ENCODE measurements around the gene INIP.
"Not testable (repeated sequence)": the region's sequence is repeated elsewhere in the genome, so short reads cannot be mapped to it uniquely, and the experiment has no call there.

The INIP gene

GRCh38 chr9:112694706-112695555, 23.0 kb downstream of the INIP start:
- Histone ChIP-seq H3K9ac (ENCODE audit: low read length) (no peak overlapping the region), H3K36me3 (ENCODE audit: control insufficient read depth, insufficient read depth, low read length) (peaks cover 6% of the 10 kb centered on the region), H3K27ac (ENCODE audit: low read depth, low read length) (no peak overlapping the region), H3K4me3 (ENCODE audit: low read length) (no peak overlapping the region), H3K4me1 (ENCODE audit: control insufficient read depth, insufficient read depth, low read length) (no peaks in the 10 kb centered on the region), H3K27me3 (ENCODE audit: control insufficient read depth, insufficient read depth, low read length) (no peaks in the 10 kb centered on the region)

- no peaks in the 10 kb centered on the region for H3K27me3 ChIP-seq (ENCODE audit: control insufficient read depth, insufficient read depth, low read length)
- H3K27ac ChIP-seq (ENCODE audit: low read depth, low read length) = no peak overlapping the region
- H3K36me3 ChIP-seq (ENCODE audit: control insufficient read depth, insufficient read depth, low read length) = peaks cover 8% of the 10 kb centered on the region
- no peak overlapping the region for H3K9ac ChIP-seq (ENCODE audit: low read length)
- H3K4me3 ChIP-seq (ENCODE audit: low read length) = no peak overlapping the region
- H3K4me1 ChIP-seq (ENCODE audit: control insufficient read depth, insufficient read depth, low read length) = no peaks in the 10 kb centered on the region
These were observed 28.7 kb downstream of the INIP start for GRCh38 chr9:112689161-112689740.

DNA sequence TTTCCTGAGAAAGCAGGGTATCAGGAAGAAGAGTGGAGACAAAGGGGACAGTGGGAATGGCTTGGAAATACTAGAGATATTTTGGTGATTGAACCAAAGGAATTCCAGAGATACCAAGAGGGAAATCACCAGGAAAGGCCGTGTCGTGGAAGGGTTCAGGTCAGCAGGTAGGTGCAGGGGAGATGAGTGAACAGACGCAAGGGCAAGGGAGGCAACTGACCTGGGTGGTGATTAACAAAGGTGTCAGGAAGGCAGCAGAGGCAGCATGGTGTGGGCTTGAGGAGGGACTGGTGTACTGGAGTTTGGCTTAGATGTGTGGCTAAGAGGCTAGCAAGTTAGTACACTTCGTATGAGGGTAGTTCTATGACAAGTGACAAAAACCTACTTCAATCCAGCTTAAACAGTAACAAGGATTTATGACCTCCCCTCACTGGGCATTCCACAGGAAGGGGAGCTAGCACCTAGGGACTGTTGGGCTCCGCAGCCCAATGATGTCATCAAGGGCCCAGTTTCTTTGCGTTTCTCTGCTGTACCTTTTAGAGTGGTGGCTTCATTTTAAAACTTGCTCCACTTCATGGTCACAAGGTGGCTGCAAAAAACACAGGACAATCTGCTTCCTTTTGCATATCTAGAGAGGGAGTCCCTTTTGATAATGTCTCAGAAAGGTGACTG, 37.0 kb downstream of the INIP start:
- no peak overlapping the region for H3K27ac ChIP-seq (ENCODE audit: low read depth, low read length)
- no peaks in the 10 kb centered on the region for H3K27me3 ChIP-seq (ENCODE audit: control insufficient read depth, insufficient read depth, low read length)
- H3K4me1 ChIP-seq (ENCODE audit: control insufficient read depth, insufficient read depth, low read length) = no peaks in the 10 kb centered on the region
- peaks cover 2% of the 10 kb centered on the region for H3K36me3 ChIP-seq (ENCODE audit: control insufficient read depth, insufficient read depth, low read length)
- no peak overlapping the region for H3K9ac ChIP-seq (ENCODE audit: low read length)
- H3K4me3 ChIP-seq (ENCODE audit: low read length) = no peak overlapping the region

- Histone ChIP-seq H3K27me3 (ENCODE audit: control insufficient read depth, insufficient read depth, low read length) (no peaks in the 10 kb centered on the region), H3K9ac (ENCODE audit: low read length) (no peak overlapping the region), H3K36me3 (ENCODE audit: control insufficient read depth, insufficient read depth, low read length) (no peaks in the 10 kb centered on the region), H3K4me1 (ENCODE audit: control insufficient read depth, insufficient read depth, low read length) (no peaks in the 10 kb centered on the region), H3K4me3 (ENCODE audit: low read length) (no peak overlapping the region), H3K27ac (ENCODE audit: low read depth, low read length) (no peak overlapping the region)
These were observed 40.9 kb downstream of the INIP start for GRCh38 chr9:112677040-112677439.

GRCh38 chr9:112673221-112673620, 44.7 kb downstream of the INIP start:
- not testable (repeated sequence) for H3K36me3 ChIP-seq (ENCODE audit: control insufficient read depth, insufficient read depth, low read length); H3K4me1 ChIP-seq (ENCODE audit: control insufficient read depth, insufficient read depth, low read length); H3K9ac ChIP-seq (ENCODE audit: low read length); H3K27ac ChIP-seq (ENCODE audit: low read depth, low read length); H3K27me3 ChIP-seq (ENCODE audit: control insufficient read depth, insufficient read depth, low read length); H3K4me3 ChIP-seq (ENCODE audit: low read length)

DNA sequence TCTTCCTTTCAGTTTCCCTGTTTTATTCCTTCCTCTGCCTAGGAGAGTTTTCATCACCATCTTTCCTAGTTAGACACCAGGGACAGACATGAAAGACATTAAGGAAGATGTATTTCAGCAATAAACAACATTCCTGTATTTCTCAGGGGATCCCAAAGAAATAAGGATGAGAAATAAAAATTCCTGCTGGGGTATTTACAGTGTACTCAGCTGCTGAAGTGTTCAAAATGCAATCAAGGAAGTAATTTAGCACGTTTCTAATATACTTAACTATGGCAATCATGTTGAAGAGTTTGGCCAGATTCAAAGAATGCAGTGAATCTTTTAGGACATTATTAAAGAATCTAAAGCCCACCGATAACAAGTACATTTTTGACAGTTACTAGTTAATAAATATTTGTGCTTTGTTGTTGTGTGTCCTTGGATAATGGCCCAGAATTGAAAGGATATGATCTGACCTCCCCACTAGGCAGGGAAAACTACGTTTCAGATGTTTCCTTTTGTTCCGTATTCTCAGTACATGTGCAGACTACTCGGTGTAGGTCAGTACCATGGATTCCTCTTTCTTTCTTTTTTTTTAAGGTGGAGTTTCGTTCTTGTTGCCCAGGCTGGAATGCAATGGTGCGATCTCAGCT, 46.8 kb downstream of the INIP start:
- no peak overlapping the region for H3K9ac ChIP-seq (ENCODE audit: low read length)
- no peaks in the 10 kb centered on the region for H3K36me3 ChIP-seq (ENCODE audit: control insufficient read depth, insufficient read depth, low read length)
- no peak overlapping the region for H3K4me3 ChIP-seq (ENCODE audit: low read length)
- no peaks in the 10 kb centered on the region for H3K4me1 ChIP-seq (ENCODE audit: control insufficient read depth, insufficient read depth, low read length)
- H3K27me3 ChIP-seq (ENCODE audit: control insufficient read depth, insufficient read depth, low read length) = no peaks in the 10 kb centered on the region
- H3K27ac ChIP-seq (ENCODE audit: low read depth, low read length) = no peak overlapping the region

DNA sequence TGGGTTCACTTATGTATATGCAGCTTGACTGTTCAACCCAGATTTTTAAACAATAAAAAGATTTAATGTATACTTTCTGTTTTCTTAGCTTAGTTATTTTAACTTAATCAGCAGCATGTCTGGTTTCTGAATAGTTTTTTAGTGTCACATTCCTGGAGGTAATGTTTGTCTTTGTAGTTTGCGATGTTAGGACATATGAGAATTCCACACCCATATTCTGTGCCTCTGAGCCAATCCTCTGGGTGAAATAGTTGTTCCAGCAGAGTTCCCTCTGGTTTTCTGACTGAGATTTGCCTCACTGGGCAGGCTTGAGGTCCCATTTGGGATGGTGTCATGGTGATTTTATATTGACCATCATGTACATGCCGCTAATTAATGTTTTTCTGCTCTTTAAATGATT, 48.6 kb downstream of the INIP start:
- Histone ChIP-seq H3K4me3 (ENCODE audit: low read length) (no peak overlapping the region), H3K9ac (ENCODE audit: low read length) (no peak overlapping the region), H3K4me1 (ENCODE audit: control insufficient read depth, insufficient read depth, low read length) (no peaks in the 10 kb centered on the region), H3K27me3 (ENCODE audit: control insufficient read depth, insufficient read depth, low read length) (no peaks in the 10 kb centered on the region), H3K36me3 (ENCODE audit: control insufficient read depth, insufficient read depth, low read length) (no peaks in the 10 kb centered on the region), H3K27ac (ENCODE audit: low read depth, low read length) (no peak overlapping the region)

GRCh38 chr9:112665347-112665746, 52.6 kb downstream of the INIP start:
- no peaks in the 10 kb centered on the region for H3K4me1 ChIP-seq (ENCODE audit: control insufficient read depth, insufficient read depth, low read length)
- no peaks in the 10 kb centered on the region for H3K27me3 ChIP-seq (ENCODE audit: control insufficient read depth, insufficient read depth, low read length)
- H3K9ac ChIP-seq (ENCODE audit: low read length) = no peak overlapping the region
- no peak overlapping the region for H3K4me3 ChIP-seq (ENCODE audit: low read length)
- H3K36me3 ChIP-seq (ENCODE audit: control insufficient read depth, insufficient read depth, low read length) = no peaks in the 10 kb centered on the region
- no peak overlapping the region for H3K27ac ChIP-seq (ENCODE audit: low read depth, low read length)

GRCh38 chr9:112664531-112664930, 53.4 kb downstream of the INIP start:
- Histone ChIP-seq H3K36me3 (ENCODE audit: control insufficient read depth, insufficient read depth, low read length) (no peaks in the 10 kb centered on the region), H3K4me1 (ENCODE audit: control insufficient read depth, insufficient read depth, low read length) (no peaks in the 10 kb centered on the region), H3K9ac (ENCODE audit: low read length) (no peak overlapping the region), H3K27me3 (ENCODE audit: control insufficient read depth, insufficient read depth, low read length) (no peaks in the 10 kb centered on the region), H3K27ac (ENCODE audit: low read depth, low read length) (no peak overlapping the region), H3K4me3 (ENCODE audit: low read length) (no peak overlapping the region)

DNA sequence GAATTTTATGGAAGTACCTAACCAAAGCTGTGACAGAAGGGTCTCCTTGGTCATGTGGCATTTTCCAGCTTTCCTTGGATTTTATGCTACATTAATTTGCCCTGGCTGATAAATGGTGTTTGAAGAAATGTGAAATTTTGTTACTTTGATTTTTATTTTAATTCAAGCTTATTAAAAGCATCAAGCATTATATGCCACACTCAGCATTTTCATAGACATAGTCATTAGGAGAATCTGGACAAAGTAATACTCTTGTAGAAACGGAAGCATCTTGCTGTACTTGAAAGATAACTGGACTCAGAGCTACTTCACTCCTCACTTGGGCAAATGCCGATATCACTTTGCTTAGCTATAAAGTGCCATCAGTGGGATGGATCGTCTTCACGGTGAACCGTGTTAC, 54.2 kb downstream of the INIP start:
- H3K27me3 ChIP-seq (ENCODE audit: control insufficient read depth, insufficient read depth, low read length) = no peaks in the 10 kb centered on the region
- H3K4me1 ChIP-seq (ENCODE audit: control insufficient read depth, insufficient read depth, low read length) = no peaks in the 10 kb centered on the region
- H3K36me3 ChIP-seq (ENCODE audit: control insufficient read depth, insufficient read depth, low read length) = no peaks in the 10 kb centered on the region
- no peak overlapping the region for H3K9ac ChIP-seq (ENCODE audit: low read length)
- H3K27ac ChIP-seq (ENCODE audit: low read depth, low read length) = no peak overlapping the region
- no peak overlapping the region for H3K4me3 ChIP-seq (ENCODE audit: low read length)

- Histone ChIP-seq H3K4me1 (ENCODE audit: control insufficient read depth, insufficient read depth, low read length) (no peaks in the 10 kb centered on the region), H3K27ac (ENCODE audit: low read depth, low read length) (no peak overlapping the region)
These were observed 58.0 kb downstream of the INIP start for GRCh38 chr9:112659906-112660305.

DNA sequence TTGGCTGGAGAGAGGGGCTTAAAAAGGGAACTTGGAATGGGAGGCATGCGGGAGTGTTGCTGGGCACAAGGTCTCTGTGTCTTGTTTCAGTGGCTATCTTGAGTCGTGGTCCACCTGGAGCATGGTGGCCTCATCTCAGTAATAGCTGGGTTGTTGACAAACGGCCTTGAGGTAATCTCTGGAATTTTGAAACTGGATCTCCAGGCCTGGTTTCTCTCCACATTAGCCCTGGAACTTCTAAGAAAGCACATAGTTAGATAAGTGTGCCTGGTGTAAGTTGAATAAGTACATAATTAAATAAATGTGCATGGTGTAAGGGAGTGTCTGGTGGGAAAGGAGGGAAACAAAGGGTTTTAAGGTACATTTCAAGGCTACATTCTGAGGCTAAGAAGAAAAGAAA, 62.2 kb downstream of the INIP start:
- Histone ChIP-seq H3K27ac (ENCODE audit: low read depth, low read length) (no peak overlapping the region), H3K4me1 (ENCODE audit: control insufficient read depth, insufficient read depth, low read length) (no peaks in the 10 kb centered on the region), H3K4me3 (ENCODE audit: low read length) (no peak overlapping the region), H3K9ac (ENCODE audit: low read length) (no peak overlapping the region), H3K27me3 (ENCODE audit: control insufficient read depth, insufficient read depth, low read length) (no peaks in the 10 kb centered on the region), H3K36me3 (ENCODE audit: control insufficient read depth, insufficient read depth, low read length) (no peaks in the 10 kb centered on the region)

More at GRCh38 chr9:112659906-112660305, 58.0 kb downstream of the INIP start:
- H3K4me3 ChIP-seq (ENCODE audit: low read length) = no peak overlapping the region
- H3K27me3 ChIP-seq (ENCODE audit: control insufficient read depth, insufficient read depth, low read length) = no peaks in the 10 kb centered on the region
- H3K9ac ChIP-seq (ENCODE audit: low read length) = no peak overlapping the region
- no peaks in the 10 kb centered on the region for H3K36me3 ChIP-seq (ENCODE audit: control insufficient read depth, insufficient read depth, low read length)

Data from rectal smooth muscle tissue (tissue), 1 donor.